DOHH2 (cell line): ENCODE results near the gene PRKCSH.

Source experiments
- H3F3A ChIP-seq: fragments of 200-600 bp; sonication (generic), shearing (Covaris generic); 2 replicates; pipeline ENCODE4 v1.6.0; 2016; ENCODE audit warnings: antibody characterized with exemption, mild to moderate bottlenecking; ENCODE audit not compliant: control insufficient read depth, insufficient read depth
- H3K27ac ChIP-seq: fragments of 200-600 bp; sonication (generic); 2 replicates; pipeline ENCODE4 v1.5.1; 2014; ENCODE audit warnings: low read depth, mild to moderate bottlenecking, low read length, moderate library complexity
- H3K27me3 ChIP-seq: fragments of 200-600 bp; sonication (generic); 2 replicates; pipeline ENCODE4 v1.6.1; 2014; ENCODE audit warnings: mild to moderate bottlenecking, low read length, mixed read lengths; ENCODE audit not compliant: control insufficient read depth
- H3K36me3 ChIP-seq: fragments of 200-600 bp; sonication (generic); 2 replicates; pipeline ENCODE4 v1.6.1; 2014; ENCODE audit warnings: mild to moderate bottlenecking, low read length, moderate library complexity, mixed read lengths; ENCODE audit not compliant: control insufficient read depth
- H3K4me1 ChIP-seq: fragments of 200-600 bp; sonication (generic); 2 replicates; pipeline ENCODE4 v1.6.1; 2014; ENCODE audit warnings: mild to moderate bottlenecking, low read length, mixed read lengths; ENCODE audit not compliant: control insufficient read depth
- H3K4me2 ChIP-seq: fragments of 200-600 bp; sonication (generic); 2 replicates; pipeline ENCODE4 v1.6.0; 2014; ENCODE audit warnings: mild to moderate bottlenecking, low read length, moderate library complexity
- H3K4me3 ChIP-seq: fragments of 200-600 bp; sonication (generic); 2 replicates; pipeline ENCODE4 v1.5.1; 2014; ENCODE audit warnings: mild to moderate bottlenecking, low read length, mixed read lengths
- H3K79me2 ChIP-seq: fragments of 200-600 bp; sonication (generic); 2 replicates; pipeline ENCODE4 v1.6.1; 2014; ENCODE audit warnings: mild to moderate bottlenecking, low read length, mixed read lengths; ENCODE audit not compliant: control insufficient read depth
- H3K9me2 ChIP-seq: fragments of 200-600 bp; sonication (generic); replicated peaks from 2 replicates; pipeline ENCODE4 v1.6.1; 2014; ENCODE audit warnings: mild to moderate bottlenecking, low read length, mixed read lengths; ENCODE audit not compliant: control insufficient read depth
- H3K9me3 ChIP-seq: fragments of 200-600 bp; sonication (generic); 2 replicates; pipeline ENCODE4 v1.6.1; 2014; ENCODE audit warnings: antibody characterized with exemption, low read length, mixed read lengths; ENCODE audit not compliant: control insufficient read depth, insufficient read depth
- H4K20me1 ChIP-seq: fragments of 200-600 bp; sonication (generic); 2 replicates; pipeline ENCODE4 v1.6.0; 2014; ENCODE audit warnings: low read depth, mild to moderate bottlenecking, antibody characterized with exemption, low read length, moderate library complexity; ENCODE audit not compliant: control insufficient read depth, insufficient read depth
- CTCF ChIP-seq: fragments of 200-600 bp; sonication (generic); IDR thresholded peaks from one replicate; pipeline ENCODE4 v1.5.1; 2014; ENCODE audit warnings: antibody characterized with exemption, mild to moderate bottlenecking, low read depth, low read length; ENCODE audit not compliant: poor library complexity, severe bottlenecking
- EZH2phosphoT487 ChIP-seq: fragments of 200-600 bp; sonication (generic); IDR thresholded peaks from 2 replicates; pipeline ENCODE4 v1.6.1; 2017; ENCODE audit warnings: borderline replicate concordance, mild to moderate bottlenecking, antibody characterized with exemption, low read length, moderate library complexity, mixed read lengths

The PRKCSH gene

GRCh38 chr19:11422163-11423065 is 13.0 kb upstream of the PRKCSH start:
- H3F3A ChIP-seq, result peaks cover 6% of the 10 kb centered on the region

GRCh38 chr19:11423164-11423790 is 12.2 kb upstream of the PRKCSH start:
- TF ChIP-seq CTCF (no peak), EZH2phosphoT487 (no peak)
- Histone ChIP-seq H3K9me2 (no peaks in the 10 kb centered on the region), H3F3A (peaks cover 6% of the 10 kb centered on the region), H3K4me2 (peak overlapping the region; percentile 48), H3K79me2 (no peaks in the 10 kb centered on the region), H4K20me1 (no peaks in the 10 kb centered on the region), H3K27me3 (peaks cover 47% of the 10 kb centered on the region), H3K4me3 (peak overlapping the region; percentile 48; the same call in 1 of the 2 replicates), H3K36me3 (no peaks in the 10 kb centered on the region), H3K4me1 (peaks cover 44% of the 10 kb centered on the region), H3K9me3 (no peaks in the 10 kb centered on the region), H3K27ac (no peak overlapping the region)

More at GRCh38 chr19:11422163-11423065, 13.0 kb upstream of the PRKCSH start:
- Histone ChIP-seq H3K4me1 (peaks cover 46% of the 10 kb centered on the region), H3K9me3 (no peaks in the 10 kb centered on the region), H3K27ac (no peak overlapping the region), H3K4me3 (peak overlapping the region; percentile 48), H3K36me3 (no peaks in the 10 kb centered on the region), H3K9me2 (no peaks in the 10 kb centered on the region), H3K27me3 (peaks cover 49% of the 10 kb centered on the region), H3K79me2 (no peaks in the 10 kb centered on the region), H4K20me1 (no peaks in the 10 kb centered on the region), H3K4me2 (peak overlapping the region; percentile 48)
- no peak for TF ChIP-seq CTCF
- no peak for TF ChIP-seq EZH2phosphoT487

- TF ChIP-seq CTCF (no peak), EZH2phosphoT487 (no peak)
- Histone ChIP-seq H3K79me2 (no peaks in the 10 kb centered on the region), H3K36me3 (no peaks in the 10 kb centered on the region), H3K4me3 (no peak overlapping the region), H3K4me2 (no peak overlapping the region), H3K9me2 (no peaks in the 10 kb centered on the region), H3K9me3 (no peaks in the 10 kb centered on the region), H4K20me1 (no peaks in the 10 kb centered on the region), H3F3A (peaks cover 6% of the 10 kb centered on the region), H3K4me1 (peaks cover 39% of the 10 kb centered on the region), H3K27ac (no peak overlapping the region), H3K27me3 (peaks cover 42% of the 10 kb centered on the region)
Measured at GRCh38 chr19:11423791-11424181, 11.6 kb upstream of the PRKCSH start.
